H1 (cell line): ENCODE data around the gene KIDINS220. TPM values are rescaled to one million over a fixed set of nuclear protein-coding genes. Genes with fewer than 3 reads are reported as not detected.

Source experiments
- CTCF ChIA-PET: fragments of 300-600 bp; sonication (Branson Sonifier 250); formaldehyde crosslinking; loops from one replicate; lab custom pipeline; 2021; ENCODE audit not compliant: partially characterized antibody; lab: Charles Lee
- POLR2A ChIA-PET: fragments of 300-600 bp; sonication (Branson Sonifier 250); formaldehyde crosslinking; loops from one replicate; lab custom pipeline; 2021; ENCODE audit warnings: inconsistent platforms; ENCODE audit not compliant: partially characterized antibody; lab: Charles Lee
- DNase-seq, 2 experiments: peaks; one replicate each; pipeline versions ENCODE4 v3.0.0 to v3.0.0-alpha.2; 2010 to 2022; ENCODE audit warnings: low spot score in 2 of 2, low read depth in 1 of 2, mixed read lengths in 1 of 2
- FAIRE-seq: peaks from 2 replicates; lab custom pipeline; 2011; peaks lifted over from hg19 to GRCh38; lab: Jason Lieb, UNC
- H2AFZ ChIP-seq: 2 replicates; pipeline ENCODE4 v1.8.1; 2012; ENCODE audit warnings: low read length, inconsistent platforms
- H2AK5ac ChIP-seq: 2 replicates; pipeline ENCODE4 v1.6.1; 2013; ENCODE audit warnings: low read depth, low read length
- H2BK120ac ChIP-seq: replicated peaks from 2 replicates; pipeline ENCODE3; 2013; ENCODE audit warnings: low read depth, low read length, inconsistent platforms
- H2BK12ac ChIP-seq: 2 replicates; pipeline ENCODE4 v1.6.1; 2013; ENCODE audit warnings: low read depth, low read length
- H2BK15ac ChIP-seq: 2 replicates; pipeline ENCODE4 v1.6.1; 2013; ENCODE audit warnings: low read length
- H2BK20ac ChIP-seq: 2 replicates; pipeline ENCODE4 v1.6.1; 2013; ENCODE audit warnings: low read length
- H2BK5ac ChIP-seq: 2 replicates; pipeline ENCODE4 v1.6.1; 2013; ENCODE audit warnings: low read depth, low read length
- H3K14ac ChIP-seq: 2 replicates; pipeline ENCODE4 v1.6.1; 2013; ENCODE audit warnings: inconsistent platforms; ENCODE audit not compliant: insufficient read length
- H3K18ac ChIP-seq: 2 replicates; pipeline ENCODE4 v1.6.1; 2013; ENCODE audit warnings: low read length; ENCODE audit errors: extremely low read depth
- H3K23ac ChIP-seq: 2 replicates; pipeline ENCODE4 v1.6.1; 2013; ENCODE audit warnings: inconsistent platforms; ENCODE audit not compliant: insufficient read length
- H3K23me2 ChIP-seq: 2 replicates; pipeline ENCODE4 v1.6.1; 2013; ENCODE audit warnings: low read depth, low read length
- H3K27ac ChIP-seq: 2 replicates; pipeline ENCODE4 v1.6.1; 2011; ENCODE audit warnings: low read depth, low read length, inconsistent platforms
- H3K27me3 ChIP-seq, 4 experiments: replicated peaks in 1 of 4; 1 replicate in 1 of 4; 2 replicates in 3 of 4; pipeline versions ENCODE4 v1.6.1 to v1.8.1; 2011 to 2013; ENCODE audit warnings: low read length in 3 of 4, mild to moderate bottlenecking in 3 of 4, inconsistent platforms in 2 of 4, mixed read lengths in 2 of 4, moderate library complexity in 1 of 4; ENCODE audit not compliant: control insufficient read depth in 3 of 4, insufficient read depth in 3 of 4; ENCODE audit errors: extremely low read depth in 1 of 4
- H3K36me3 ChIP-seq, 4 experiments: 2 replicates each; pipeline versions ENCODE4 v1.6.1 to v1.8.1; 2011 to 2013; ENCODE audit warnings: mild to moderate bottlenecking in 4 of 4, low read length in 3 of 4, moderate library complexity in 2 of 4, control low read depth in 1 of 4, inconsistent platforms in 1 of 4; ENCODE audit not compliant: insufficient read depth in 4 of 4, control insufficient read depth in 2 of 4
- H3K4ac ChIP-seq: replicated peaks from 2 replicates; pipeline ENCODE3; 2013; ENCODE audit warnings: low read length, low read depth, mixed read lengths, inconsistent platforms; ENCODE audit not compliant: insufficient read length
- H3K4me1 ChIP-seq, 4 experiments: replicated peaks in 1 of 4; 1 replicate in 1 of 4; 2 replicates in 3 of 4; pipeline versions ENCODE4 v1.6.1 to v1.8.1; 2011 to 2013; ENCODE audit warnings: low read length in 3 of 4, inconsistent platforms in 2 of 4, mixed read lengths in 1 of 4; ENCODE audit not compliant: insufficient read depth in 4 of 4, control insufficient read depth in 3 of 4
- H3K4me2 ChIP-seq, 2 experiments: 2 replicates each; pipeline versions ENCODE4 v1.6.1 to v1.8.1; 2011 to 2013; ENCODE audit warnings: low read depth in 2 of 2, low read length in 2 of 2, control low read depth in 1 of 2, inconsistent platforms in 1 of 2, mild to moderate bottlenecking in 1 of 2; ENCODE audit not compliant: insufficient read depth in 1 of 2
- H3K4me3 ChIP-seq, 4 experiments: fragments of 200-600, 300-600 bp in 1 of 4; sonication (generic), shearing (Covaris generic), sonication (Bioruptor Twin) in 1 of 4; 2 replicates each; pipeline versions ENCODE4 v1.5.1 to v1.8.1; 2011 to 2016; ENCODE audit warnings: low read length in 4 of 4, low read depth in 3 of 4, control low read depth in 2 of 4, inconsistent platforms in 2 of 4, mild to moderate bottlenecking in 2 of 4, mixed read lengths in 1 of 4, moderate library complexity in 1 of 4; ENCODE audit not compliant: insufficient read depth in 2 of 4; ENCODE audit errors: extremely low read depth in 1 of 4
- H3K56ac ChIP-seq: replicated peaks from 2 replicates; pipeline ENCODE3; 2013; ENCODE audit warnings: low read depth, mild to moderate bottlenecking, mixed read lengths, low read length, inconsistent platforms; ENCODE audit not compliant: insufficient read length
- H3K79me1 ChIP-seq: 2 replicates; pipeline ENCODE4 v1.6.1; 2013; ENCODE audit warnings: low read depth, low read length, control low read depth
- H3K79me2 ChIP-seq, 2 experiments: 2 replicates each; pipeline versions ENCODE4 v1.6.1 to v1.8.1; 2012 to 2013; ENCODE audit warnings: low read length in 2 of 2, mild to moderate bottlenecking in 2 of 2, inconsistent platforms in 1 of 2; ENCODE audit not compliant: insufficient read depth in 2 of 2, control insufficient read depth in 1 of 2
- H3K9ac ChIP-seq, 4 experiments: replicated peaks in 1 of 4; 1 replicate in 1 of 4; 2 replicates in 3 of 4; pipeline versions ENCODE4 v1.6.1 to v1.8.1; 2011 to 2013; ENCODE audit warnings: low read depth in 3 of 4, low read length in 3 of 4, control low read depth in 2 of 4, mild to moderate bottlenecking in 2 of 4, moderate library complexity in 2 of 4, inconsistent platforms in 1 of 4; ENCODE audit errors: extremely low read depth in 1 of 4
- H3K9me3 ChIP-seq, 2 experiments: 2 replicates each; pipeline versions ENCODE4 v1.6.1 to v1.8.1; 2012 to 2013; ENCODE audit warnings: mild to moderate bottlenecking in 2 of 2, moderate library complexity in 2 of 2, control low read depth in 1 of 2, inconsistent platforms in 1 of 2, low read depth in 1 of 2, low read length in 1 of 2, mixed read lengths in 1 of 2; ENCODE audit not compliant: insufficient read depth in 2 of 2
- H4K20me1 ChIP-seq, 2 experiments: replicated peaks in 1 of 2; 2 replicates each; pipeline versions ENCODE3 to v1.8.1; 2011 to 2013; ENCODE audit warnings: inconsistent platforms in 2 of 2, low read length in 2 of 2, mild to moderate bottlenecking in 1 of 2; ENCODE audit not compliant: insufficient read depth in 2 of 2, control insufficient read depth in 1 of 2
- H4K5ac ChIP-seq: 2 replicates; pipeline ENCODE4 v1.6.1; 2013; ENCODE audit warnings: low read length, low read depth, mixed read lengths, inconsistent platforms; ENCODE audit not compliant: insufficient read length
- H4K8ac ChIP-seq: 2 replicates; pipeline ENCODE4 v1.8.0; 2013; ENCODE audit warnings: mild to moderate bottlenecking, moderate library complexity, low read length, inconsistent platforms; ENCODE audit not compliant: insufficient read depth; ENCODE audit errors: extremely low read depth
- H4K91ac ChIP-seq: replicated peaks from 2 replicates; pipeline ENCODE3; 2013; ENCODE audit warnings: low read length, mixed read lengths, inconsistent platforms; ENCODE audit not compliant: insufficient read length
- CHD2 ChIP-seq: IDR thresholded peaks from 2 replicates; pipeline ENCODE4 v1.6.1; 2012; ENCODE audit warnings: low read length, improper control_type of control experiment
- EGR1 ChIP-seq: IDR thresholded peaks from 2 replicates; pipeline ENCODE4 v1.6.1; 2011; ENCODE audit warnings: low read depth, low read length, borderline replicate concordance
- FOSL1 ChIP-seq: IDR thresholded peaks from 2 replicates; pipeline ENCODE4 v1.6.1; 2011; ENCODE audit warnings: mild to moderate bottlenecking, low read depth, low read length, moderate library complexity; ENCODE audit not compliant: insufficient read depth
- WGBS, 2 experiments: shearing (Covaris generic) in 1 of 2; methylation state at CpG; one replicate each; pipeline versions ENCODE4 v1.1.6 to v1.1.7; 2013 to 2015; ENCODE audit warnings: low lambda C conversion rate in 2 of 2, mixed read lengths in 2 of 2, inconsistent platforms in 1 of 2, low coverage in 1 of 2, missing lambda C conversion rate in 1 of 2; ENCODE audit not compliant: insufficient replicate concordance in 2 of 2, insufficient coverage in 1 of 2, insufficient read length in 1 of 2; ENCODE audit errors: extremely low coverage in 1 of 2, missing lambda C conversion rate in 1 of 2; 5-methylcytosine and 5-hydroxymethylcytosine counted together
- polyA plus RNA-seq, 7 experiments: library from polyadenylated mRNA; depleted of rRNA in 3 of 7; stranded (reverse) in 5 of 7; unstranded in 2 of 7; fragments of >200 nt in 5 of 7; fragments of 200-250 nt in 2 of 7; gene quantifications; 1 replicate in 5 of 7; 2 replicates in 1 of 7; 4 replicates in 1 of 7; pipeline versions ENCODE4 v1.2.1 to v1.2.3, GENCODE V29; 2011 to 2013; ENCODE audit warnings: missing spikeins in 2 of 7, mixed read lengths in 2 of 7
- total RNA-seq: library from RNA; stranded (reverse); fragmentation: NEBNext Ultra II Directional; extraction: Animal tissue kit (Norgen Biotek cat#: 25700); gene quantifications from 2 replicates; pipeline ENCODE4 v1.2.1, GENCODE V29; 2021

The KIDINS220 gene
- total and polyA plus RNA-seq, 2 of the 8 experiments (the other 6 are each of a cell fraction or from before 2014, with no cell fraction given), result 21.2 to 27.1 TPM

DNA sequence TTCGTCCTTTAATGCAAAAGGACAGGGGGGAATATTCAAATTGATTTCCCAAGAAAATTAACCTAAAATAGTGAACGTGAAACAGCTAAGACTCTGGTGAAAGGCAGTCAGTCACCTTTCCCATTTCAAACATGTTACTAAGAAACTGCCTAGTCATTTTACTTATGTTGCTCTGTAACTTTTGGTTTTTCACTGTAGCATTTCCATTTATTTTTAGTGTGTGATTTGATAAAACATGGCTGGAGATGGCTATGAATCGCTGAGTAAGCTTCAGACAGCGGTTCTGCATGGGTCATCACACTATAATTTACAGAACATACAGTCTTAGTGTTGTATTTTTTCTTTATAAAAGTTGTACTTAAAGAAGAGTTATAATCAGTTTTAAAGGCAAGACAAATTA is 16.0 kb upstream of the KIDINS220 start:
- no peaks in the 10 kb centered on the region for H3K27me3 ChIP-seq
- H3K4ac ChIP-seq, result no peak overlapping the region
- H2BK20ac ChIP-seq, result no peak overlapping the region
- 93% methylated on average over 4 of the region's 4 CpGs; no CpG with 5 or more reads in 1 of the 2 experiments for WGBS, 2 experiments
- ChIA-PET POLR2A (no interaction called here), CTCF (no interaction called here)
- H4K5ac ChIP-seq, result no peak overlapping the region
- H3K27ac ChIP-seq, result no peak overlapping the region
- no peak overlapping the region for H3K23ac ChIP-seq
- no peak overlapping the region for H2BK120ac ChIP-seq
- FAIRE-seq (no peak), DNase-seq (no peak)
- no peaks in the 10 kb centered on the region for H4K20me1 ChIP-seq
- H3K36me3 ChIP-seq, result no peaks in the 10 kb centered on the region
- H2BK15ac ChIP-seq, result no peak overlapping the region
- no peak overlapping the region for H4K91ac ChIP-seq
- no peak overlapping the region for H2AK5ac ChIP-seq
- no peak overlapping the region for H3K4me2 ChIP-seq
- H3K23me2 ChIP-seq, result no peaks in the 10 kb centered on the region
- H3K18ac ChIP-seq, result no peak overlapping the region
- no peak overlapping the region for H3K14ac ChIP-seq
- TF ChIP-seq EGR1, result no peak
- TF ChIP-seq FOSL1, result no peak
- TF ChIP-seq CHD2, result no peak
- TF ChIP-seq, all 59 proteins: peak for 0
- no peaks in the 10 kb centered on the region for H3K79me1 ChIP-seq
- no peak overlapping the region for H3K9ac ChIP-seq
- H4K8ac ChIP-seq, result no peak overlapping the region
- H3K9me3 ChIP-seq, result no peaks in the 10 kb centered on the region
- no peaks in the 10 kb centered on the region for H3K79me2 ChIP-seq
- no peak overlapping the region for H3K4me3 ChIP-seq
- H2AFZ ChIP-seq, result no peak overlapping the region
- H2BK12ac ChIP-seq, result no peak overlapping the region
- H3K4me1 ChIP-seq, result peaks cover 0 to 4% (median under 1%) of the 10 kb centered on the region in 4 experiments; a peak in 2 of 7 replicates
- no peak overlapping the region for H3K56ac ChIP-seq
- no peak overlapping the region for H2BK5ac ChIP-seq
